HEK293 (cell line): Measurements from ENCODE around the gene MYL4.
A peak's percentile ranks its signal among the peaks of the same experiment; 100 is the strongest.

Experiments
- CTCF ChIA-PET: fragments of 350-600 bp; formaldehyde crosslinking; extraction: SDS; loops from one replicate; lab custom pipeline; 2021; ENCODE audit warnings: antibody characterized with exemption; lab: Yijun Ruan, JAX
- POLR2A ChIA-PET: fragments of 300-600 bp; formaldehyde crosslinking; extraction: SDS; loops from one replicate; lab custom pipeline; 2020; ENCODE audit warnings: antibody characterized with exemption, inconsistent platforms; lab: Yijun Ruan, JAX
- H3K27ac ChIP-seq: fragments of 200-500 bp; sonication (Bioruptor generic); 2 replicates; pipeline ENCODE4 v1.5.1; 2014; ENCODE audit warnings: low read depth, low read length, control low read depth, inconsistent platforms; ENCODE audit errors: extremely low read depth
- H3K36me3 ChIP-seq, 2 experiments: fragments of 200-500 bp in 1 of 2; sonication (Bioruptor generic) in 1 of 2; 1 replicate in 1 of 2; 2 replicates in 1 of 2; pipeline ENCODE4 v1.5.1; 2014 to 2017; ENCODE audit warnings: inconsistent platforms in 2 of 2, low read length in 2 of 2; ENCODE audit not compliant: control insufficient read depth in 2 of 2, insufficient read depth in 1 of 2
- H3K4me1 ChIP-seq: fragments of 200-500 bp; sonication (Bioruptor generic); 2 replicates; pipeline ENCODE4 v1.5.1; 2014; ENCODE audit warnings: mild to moderate bottlenecking, low read length, inconsistent platforms; ENCODE audit not compliant: control insufficient read depth, insufficient read depth
- H3K4me3 ChIP-seq: 2 replicates; pipeline ENCODE4 v1.5.1; 2011; ENCODE audit warnings: low read depth, mild to moderate bottlenecking, control low read depth, low read length, moderate library complexity
- H3K9me3 ChIP-seq: fragments of 200-500 bp; sonication (Bioruptor generic); 2 replicates; pipeline ENCODE4 v1.5.1; 2014; ENCODE audit warnings: low read depth, low read length, inconsistent platforms; ENCODE audit not compliant: control insufficient read depth, insufficient read depth
- HOXA7 ChIP-seq: sonication (generic); formaldehyde crosslinking; IDR thresholded peaks from 2 replicates; pipeline ENCODE4 v1.8.1; 2022; ENCODE audit warnings: missing genetic modification reagents, borderline replicate concordance
- ZBTB48 ChIP-seq: fragments of 450-650 bp; formaldehyde crosslinking; IDR thresholded peaks from 2 replicates; pipeline ENCODE4 v1.5.1; 2016; ENCODE audit warnings: missing biosample characterization, missing genetic modification characterization
- ZBTB8A ChIP-seq: fragments of 450-650 bp; formaldehyde crosslinking; IDR thresholded peaks from 2 replicates; pipeline ENCODE4 v1.5.1; 2016; ENCODE audit warnings: missing biosample characterization, missing genetic modification characterization
- ZNF335 ChIP-seq: fragments of 450-650 bp; formaldehyde crosslinking; conservative IDR thresholded peaks from 2 replicates; pipeline ENCODE4 v1.5.1; 2016; ENCODE audit warnings: missing biosample characterization, missing genetic modification characterization
- ZNF366 ChIP-seq: fragments of 450-650 bp; formaldehyde crosslinking; conservative IDR thresholded peaks from 2 replicates; pipeline ENCODE4 v1.5.1; 2016; ENCODE audit warnings: missing biosample characterization, missing genetic modification characterization
- ZNF596 ChIP-seq: fragments of 450-650 bp; IDR thresholded peaks from 2 replicates; pipeline ENCODE4 v1.5.0; 2018; ENCODE audit warnings: missing biosample characterization, mild to moderate bottlenecking, missing genetic modification characterization, moderate library complexity
- ZNF600 ChIP-seq: fragments of 450-650 bp; formaldehyde crosslinking; IDR thresholded peaks from 2 replicates; pipeline ENCODE4 v1.5.1; 2016; ENCODE audit warnings: missing biosample characterization, missing genetic modification characterization
- ZNF610 ChIP-seq: fragments of 450-650 bp; formaldehyde crosslinking; IDR thresholded peaks from 2 replicates; pipeline ENCODE4 v1.5.1; 2016; ENCODE audit warnings: missing biosample characterization, missing genetic modification characterization, borderline replicate concordance
- ZNF629 ChIP-seq: fragments of 450-650 bp; formaldehyde crosslinking; IDR thresholded peaks from 2 replicates; pipeline ENCODE4 v1.5.1; 2017; ENCODE audit warnings: missing biosample characterization, missing genetic modification characterization
- ZNF664 ChIP-seq: fragments of 450-650 bp; formaldehyde crosslinking; IDR thresholded peaks from 2 replicates; pipeline ENCODE4 v1.5.1; 2016; ENCODE audit warnings: missing biosample characterization, missing genetic modification characterization
- ZNF792 ChIP-seq: fragments of 450-650 bp; formaldehyde crosslinking; IDR thresholded peaks from 2 replicates; pipeline ENCODE4 v1.5.1; 2016; ENCODE audit warnings: missing biosample characterization, missing genetic modification characterization
- ZSCAN23 ChIP-seq: fragments of 450-650 bp; formaldehyde crosslinking; IDR thresholded peaks from 2 replicates; pipeline ENCODE4 v1.5.1; 2016; ENCODE audit warnings: missing biosample characterization, missing genetic modification characterization
- TF ChIP-seq, protein P1 (sequence below): fragments of 450-650 bp; formaldehyde crosslinking; IDR thresholded peaks from 2 replicates; pipeline ENCODE4 v1.5.0; 2017; ENCODE audit warnings: missing biosample characterization, missing genetic modification characterization, borderline replicate concordance
- TF ChIP-seq, protein P2 (sequence below): fragments of 450-650 bp; formaldehyde crosslinking; IDR thresholded peaks from 2 replicates; pipeline ENCODE4 v1.5.1; 2016; ENCODE audit warnings: missing biosample characterization, missing genetic modification characterization, low read depth
- TF ChIP-seq, protein P3 (sequence below): fragments of 450-650 bp; formaldehyde crosslinking; IDR thresholded peaks from 2 replicates; pipeline ENCODE4 v1.5.1; 2017; ENCODE audit warnings: missing biosample characterization, missing genetic modification characterization
- TF ChIP-seq, protein P4 (sequence below): fragments of 450-650 bp; formaldehyde crosslinking; IDR thresholded peaks from 2 replicates; pipeline ENCODE4 v1.5.1; 2017; ENCODE audit warnings: missing biosample characterization, mild to moderate bottlenecking, missing genetic modification characterization, moderate library complexity

Gene MYL4

DNA sequence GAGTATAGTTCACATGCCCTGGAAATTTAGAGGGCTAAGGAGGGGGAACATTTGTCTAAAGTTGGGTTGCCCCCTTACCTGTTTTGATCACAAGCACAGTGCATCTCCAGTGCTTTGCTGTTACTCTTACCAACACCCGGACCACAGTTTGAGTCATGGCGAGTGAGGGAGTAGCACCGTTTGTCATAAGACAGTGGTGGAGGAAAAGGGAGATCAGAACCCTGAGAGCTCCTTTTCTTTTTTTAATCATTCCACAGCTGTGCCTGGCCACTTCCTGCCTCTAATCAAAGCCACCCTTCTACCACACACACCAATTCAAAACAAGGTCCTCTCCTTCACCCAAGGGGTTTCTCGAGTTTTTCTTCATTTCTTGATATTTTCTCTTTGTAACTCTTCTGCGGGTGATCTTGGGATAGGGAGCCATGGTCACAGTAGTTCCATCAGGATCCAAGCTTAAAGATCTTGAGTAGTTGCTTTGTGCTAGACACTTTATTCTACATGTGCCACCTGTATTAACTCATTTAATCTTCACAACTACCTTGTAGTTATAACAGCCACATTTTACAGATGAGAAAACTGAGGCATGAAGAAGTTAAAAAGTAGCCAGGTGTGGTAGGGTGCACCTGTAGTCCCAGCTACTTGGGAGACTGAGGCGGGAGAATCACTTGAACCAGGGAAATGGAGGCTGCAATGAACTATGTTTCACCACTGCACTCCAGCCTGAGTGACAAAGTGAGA lies 5.0 kb upstream of the MYL4 start:
- H3K27ac ChIP-seq: no peak overlapping the region
- TF ChIP-seq, protein P1, sequence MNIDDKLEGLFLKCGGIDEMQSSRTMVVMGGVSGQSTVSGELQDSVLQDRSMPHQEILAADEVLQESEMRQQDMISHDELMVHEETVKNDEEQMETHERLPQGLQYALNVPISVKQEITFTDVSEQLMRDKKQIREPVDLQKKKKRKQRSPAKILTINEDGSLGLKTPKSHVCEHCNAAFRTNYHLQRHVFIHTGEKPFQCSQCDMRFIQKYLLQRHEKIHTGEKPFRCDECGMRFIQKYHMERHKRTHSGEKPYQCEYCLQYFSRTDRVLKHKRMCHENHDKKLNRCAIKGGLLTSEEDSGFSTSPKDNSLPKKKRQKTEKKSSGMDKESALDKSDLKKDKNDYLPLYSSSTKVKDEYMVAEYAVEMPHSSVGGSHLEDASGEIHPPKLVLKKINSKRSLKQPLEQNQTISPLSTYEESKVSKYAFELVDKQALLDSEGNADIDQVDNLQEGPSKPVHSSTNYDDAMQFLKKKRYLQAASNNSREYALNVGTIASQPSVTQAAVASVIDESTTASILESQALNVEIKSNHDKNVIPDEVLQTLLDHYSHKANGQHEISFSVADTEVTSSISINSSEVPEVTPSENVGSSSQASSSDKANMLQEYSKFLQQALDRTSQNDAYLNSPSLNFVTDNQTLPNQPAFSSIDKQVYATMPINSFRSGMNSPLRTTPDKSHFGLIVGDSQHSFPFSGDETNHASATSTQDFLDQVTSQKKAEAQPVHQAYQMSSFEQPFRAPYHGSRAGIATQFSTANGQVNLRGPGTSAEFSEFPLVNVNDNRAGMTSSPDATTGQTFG: no peak
- 0 out of 2 replicates have a peak, but pooled peaks have one; percentile 24 for TF ChIP-seq ZNF664
- POLR2A ChIA-PET: no interaction called here
- H3K9me3 ChIP-seq: no peaks in the 10 kb centered on the region
- CTCF ChIA-PET: interaction anchor here (0.8 to 1.3 kb wide), 2 partner anchors 10 to 15 kb away, joined by 4 to 5 read pairs; partner anchors contain the start of gene CDC27
- H3K4me3 ChIP-seq: no peak overlapping the region
- no peaks in the 10 kb centered on the region for H3K36me3 ChIP-seq
- H3K4me1 ChIP-seq: 0 out of 2 replicates have a peak, but pooled peaks cover 5% of the 10 kb centered on the region

DNA sequence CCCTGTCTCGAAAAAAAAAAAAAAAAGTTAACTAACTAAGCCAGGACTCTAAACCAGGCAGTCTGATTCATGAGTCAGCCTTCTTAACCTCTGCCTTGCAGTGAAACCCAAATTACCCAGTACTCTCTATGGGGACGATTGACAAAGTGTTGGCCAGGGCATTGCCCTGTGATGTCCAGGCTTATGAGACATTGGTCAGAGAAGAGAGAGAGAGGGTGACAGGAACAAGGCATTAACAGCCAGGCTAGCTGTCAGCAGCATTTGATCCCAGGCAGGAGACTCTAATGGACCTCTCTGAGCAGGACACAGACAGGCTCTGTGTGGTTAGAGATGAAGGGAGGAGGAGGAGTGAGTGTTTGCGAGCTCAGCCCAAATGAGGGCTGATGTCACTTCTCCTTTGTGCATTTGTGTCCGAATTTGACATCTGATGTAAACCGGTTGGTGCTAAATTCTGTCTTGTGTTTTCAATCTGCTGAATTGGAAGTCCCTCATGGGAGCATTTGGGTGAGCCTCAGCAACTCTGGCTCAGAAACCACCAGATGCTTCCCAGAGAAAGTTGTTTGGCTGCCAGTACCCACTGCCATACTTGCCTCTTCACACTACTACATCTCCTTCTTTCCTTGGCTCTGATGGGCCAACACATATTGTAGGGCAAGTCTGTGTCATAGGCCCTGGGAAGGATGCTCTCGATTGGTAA lies 4.3 kb upstream of the MYL4 start:
- Histone ChIP-seq H3K36me3 (no peaks in the 10 kb centered on the region), H3K9me3 (no peaks in the 10 kb centered on the region), H3K4me1 (0 out of 2 replicates have a peak, but pooled peaks cover 5% of the 10 kb centered on the region), H3K27ac (no peak overlapping the region), H3K4me3 (no peak overlapping the region)
- POLR2A ChIA-PET: no interaction called here
- CTCF ChIA-PET: interaction anchor here (1.3 to 2.1 kb wide), 2 partner anchors 10 to 24 kb away, joined by 4 to 7 read pairs; no protein-coding TSS in a partner anchor
- TF ChIP-seq ZNF664 (0 out of 2 replicates have a peak, but pooled peaks have one; percentile 53), ZNF335 (tag by site-specific recombination) (peak; percentile 80), ZBTB8A (tag by site-specific recombination) (peak; percentile 90), ZSCAN23 (tag by site-specific recombination) (no peak), ZNF600 (peak; percentile 23; the same call in 1 of the 2 replicates), ZNF792 (tag by site-specific recombination) (no peak), ZNF596 (tag by site-specific recombination) (no peak), ZNF629 (tag by site-specific recombination) (no peak), ZBTB48 (no peak), ZNF366 (tag by site-specific recombination) (peak; percentile 84)
- TF ChIP-seq, protein P2, sequence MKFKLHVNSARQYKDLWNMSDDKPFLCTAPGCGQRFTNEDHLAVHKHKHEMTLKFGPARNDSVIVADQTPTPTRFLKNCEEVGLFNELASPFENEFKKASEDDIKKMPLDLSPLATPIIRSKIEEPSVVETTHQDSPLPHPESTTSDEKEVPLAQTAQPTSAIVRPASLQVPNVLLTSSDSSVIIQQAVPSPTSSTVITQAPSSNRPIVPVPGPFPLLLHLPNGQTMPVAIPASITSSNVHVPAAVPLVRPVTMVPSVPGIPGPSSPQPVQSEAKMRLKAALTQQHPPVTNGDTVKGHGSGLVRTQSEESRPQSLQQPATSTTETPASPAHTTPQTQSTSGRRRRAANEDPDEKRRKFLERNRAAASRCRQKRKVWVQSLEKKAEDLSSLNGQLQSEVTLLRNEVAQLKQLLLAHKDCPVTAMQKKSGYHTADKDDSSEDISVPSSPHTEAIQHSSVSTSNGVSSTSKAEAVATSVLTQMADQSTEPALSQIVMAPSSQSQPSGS (tag by site-specific recombination): no peak
- TF ChIP-seq, protein P3, sequence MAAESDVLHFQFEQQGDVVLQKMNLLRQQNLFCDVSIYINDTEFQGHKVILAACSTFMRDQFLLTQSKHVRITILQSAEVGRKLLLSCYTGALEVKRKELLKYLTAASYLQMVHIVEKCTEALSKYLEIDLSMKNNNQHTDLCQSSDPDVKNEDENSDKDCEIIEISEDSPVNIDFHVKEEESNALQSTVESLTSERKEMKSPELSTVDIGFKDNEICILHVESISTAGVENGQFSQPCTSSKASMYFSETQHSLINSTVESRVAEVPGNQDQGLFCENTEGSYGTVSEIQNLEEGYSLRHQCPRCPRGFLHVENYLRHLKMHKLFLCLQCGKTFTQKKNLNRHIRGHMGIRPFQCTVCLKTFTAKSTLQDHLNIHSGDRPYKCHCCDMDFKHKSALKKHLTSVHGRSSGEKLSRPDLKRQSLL (tag by site-specific recombination): no peak

DNA sequence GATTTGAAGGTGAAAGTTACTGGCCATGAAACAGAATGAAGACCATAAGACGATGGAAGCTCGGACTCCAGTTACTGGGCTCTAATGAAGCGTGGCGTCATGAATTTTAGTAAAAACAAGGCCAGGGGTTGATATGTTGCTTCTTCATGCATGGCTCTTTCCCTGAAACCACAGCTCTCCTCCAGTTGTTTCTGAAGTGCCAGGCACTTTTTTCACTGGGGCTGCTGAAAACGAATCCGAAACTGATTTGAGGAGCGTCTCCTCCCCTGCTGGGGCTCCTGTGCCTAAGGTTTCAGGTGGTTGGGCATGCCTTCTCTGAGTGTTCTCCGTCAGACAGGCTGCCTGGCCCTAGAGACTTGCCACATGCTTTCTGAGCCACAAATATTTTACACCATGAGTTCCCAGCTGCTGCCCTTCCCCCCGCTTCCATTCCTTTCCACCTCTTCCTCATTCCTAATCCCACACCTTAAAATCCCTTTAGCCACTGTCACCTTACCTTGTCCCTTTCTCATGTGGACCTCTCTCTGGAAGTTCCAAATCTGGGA lies 3.7 kb upstream of the MYL4 start:
- Histone ChIP-seq H3K9me3 (no peaks in the 10 kb centered on the region), H3K4me3 (no peak overlapping the region), H3K27ac (no peak overlapping the region), H3K36me3 (no peaks in the 10 kb centered on the region), H3K4me1 (0 out of 2 replicates have a peak, but pooled peaks cover 5% of the 10 kb centered on the region)
- TF ChIP-seq, protein P4, sequence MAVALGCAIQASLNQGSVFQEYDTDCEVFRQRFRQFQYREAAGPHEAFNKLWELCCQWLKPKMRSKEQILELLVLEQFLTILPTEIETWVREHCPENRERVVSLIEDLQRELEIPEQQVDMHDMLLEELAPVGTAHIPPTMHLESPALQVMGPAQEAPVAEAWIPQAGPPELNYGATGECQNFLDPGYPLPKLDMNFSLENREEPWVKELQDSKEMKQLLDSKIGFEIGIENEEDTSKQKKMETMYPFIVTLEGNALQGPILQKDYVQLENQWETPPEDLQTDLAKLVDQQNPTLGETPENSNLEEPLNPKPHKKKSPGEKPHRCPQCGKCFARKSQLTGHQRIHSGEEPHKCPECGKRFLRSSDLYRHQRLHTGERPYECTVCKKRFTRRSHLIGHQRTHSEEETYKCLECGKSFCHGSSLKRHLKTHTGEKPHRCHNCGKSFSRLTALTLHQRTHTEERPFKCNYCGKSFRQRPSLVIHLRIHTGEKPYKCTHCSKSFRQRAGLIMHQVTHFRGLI (tag by site-specific recombination): peak; percentile 100
- TF ChIP-seq ZNF610 (tag by site-specific recombination) (peak; percentile 62; the same call in 1 of the 2 replicates), HOXA7 (no peak)
- POLR2A ChIA-PET: interaction anchor here (0.5 kb wide), 1 partner anchor 477 kb away, joined by 4 read pairs; no protein-coding TSS in a partner anchor
- CTCF ChIA-PET: interaction anchor here (1.3 to 2.1 kb wide), 2 partner anchors 11 to 24 kb away, joined by 4 to 7 read pairs; no protein-coding TSS in a partner anchor
